ENCODE measurements around the gene MED13L.

DNA sequence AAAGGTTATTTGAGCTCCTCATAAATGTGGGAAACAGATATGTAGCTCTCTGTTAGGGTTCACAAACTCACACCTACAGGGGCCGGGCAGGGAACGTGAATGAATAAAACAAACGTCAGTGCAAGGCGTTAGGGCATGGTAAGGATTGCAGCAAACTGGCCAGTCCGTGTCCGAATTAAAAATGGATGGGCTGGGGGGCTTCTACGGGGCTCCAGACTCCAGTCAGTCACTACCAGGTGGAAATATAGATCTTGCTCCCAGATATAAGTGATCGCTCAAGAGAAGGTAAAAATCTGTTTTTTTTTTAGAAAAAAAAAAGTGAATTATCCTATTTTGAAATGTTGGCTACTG, 333.1 kb downstream of the MED13L start:
- TF ChIP-seq POLR2A (IDR thresholded peaks at IDR 0.05) (no peak), CTCF (IDR thresholded peaks at IDR 0.05) (no peak)

All from testis (tissue), 2 donors.